Gastrocnemius medialis (tissue), 4 donors: ENCODE data around the gene TTC21B.

ENCODE experiments used
- POLR2A ChIP-seq, 2 donors: fragments of 450-650 bp; IDR thresholded peaks; one replicate each; pipeline ENCODE4 v1.6.1; 2017; ENCODE audit warnings: antibody characterized with exemption in 2 of 2, mild to moderate bottlenecking in 2 of 2, moderate library complexity in 2 of 2
- TF ChIP-seq, protein P1 (sequence below), 5 experiments: fragments of 450-650 bp in 3 of 5; fragments of 200-600 bp in 2 of 5; sonication (generic) in 2 of 5; IDR thresholded peaks in 4 of 5; conservative IDR thresholded peaks in 1 of 5; 1 replicate in 4 of 5; 2 replicates in 1 of 5; pipeline ENCODE4 v1.5.1; 2016 to 2019; ENCODE audit warnings: antibody characterized with exemption in 5 of 5, mild to moderate bottlenecking in 3 of 5, moderate library complexity in 3 of 5

GRCh38 chr2:165843351-165843750, 110.2 kb downstream of the TTC21B start:
- TF ChIP-seq POLR2A (IDR thresholded peaks at IDR 0.05), result no peak
- TF ChIP-seq, protein P1, sequence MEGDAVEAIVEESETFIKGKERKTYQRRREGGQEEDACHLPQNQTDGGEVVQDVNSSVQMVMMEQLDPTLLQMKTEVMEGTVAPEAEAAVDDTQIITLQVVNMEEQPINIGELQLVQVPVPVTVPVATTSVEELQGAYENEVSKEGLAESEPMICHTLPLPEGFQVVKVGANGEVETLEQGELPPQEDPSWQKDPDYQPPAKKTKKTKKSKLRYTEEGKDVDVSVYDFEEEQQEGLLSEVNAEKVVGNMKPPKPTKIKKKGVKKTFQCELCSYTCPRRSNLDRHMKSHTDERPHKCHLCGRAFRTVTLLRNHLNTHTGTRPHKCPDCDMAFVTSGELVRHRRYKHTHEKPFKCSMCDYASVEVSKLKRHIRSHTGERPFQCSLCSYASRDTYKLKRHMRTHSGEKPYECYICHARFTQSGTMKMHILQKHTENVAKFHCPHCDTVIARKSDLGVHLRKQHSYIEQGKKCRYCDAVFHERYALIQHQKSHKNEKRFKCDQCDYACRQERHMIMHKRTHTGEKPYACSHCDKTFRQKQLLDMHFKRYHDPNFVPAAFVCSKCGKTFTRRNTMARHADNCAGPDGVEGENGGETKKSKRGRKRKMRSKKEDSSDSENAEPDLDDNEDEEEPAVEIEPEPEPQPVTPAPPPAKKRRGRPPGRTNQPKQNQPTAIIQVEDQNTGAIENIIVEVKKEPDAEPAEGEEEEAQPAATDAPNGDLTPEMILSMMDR (IDR thresholded peaks at IDR 0.05 in 4 of 5, conservative IDR thresholded peaks at IDR 0.05 in 1 of 5), result no peak
